Amniotic epithelial cell (primary cell): ENCODE data around the gene TAF15.

Source experiments
- DNase-seq: peaks from one replicate; pipeline ENCODE4 v3.0.0-alpha.2; 2010; ENCODE audit warnings: low read depth

TAF15 gene

DNA sequence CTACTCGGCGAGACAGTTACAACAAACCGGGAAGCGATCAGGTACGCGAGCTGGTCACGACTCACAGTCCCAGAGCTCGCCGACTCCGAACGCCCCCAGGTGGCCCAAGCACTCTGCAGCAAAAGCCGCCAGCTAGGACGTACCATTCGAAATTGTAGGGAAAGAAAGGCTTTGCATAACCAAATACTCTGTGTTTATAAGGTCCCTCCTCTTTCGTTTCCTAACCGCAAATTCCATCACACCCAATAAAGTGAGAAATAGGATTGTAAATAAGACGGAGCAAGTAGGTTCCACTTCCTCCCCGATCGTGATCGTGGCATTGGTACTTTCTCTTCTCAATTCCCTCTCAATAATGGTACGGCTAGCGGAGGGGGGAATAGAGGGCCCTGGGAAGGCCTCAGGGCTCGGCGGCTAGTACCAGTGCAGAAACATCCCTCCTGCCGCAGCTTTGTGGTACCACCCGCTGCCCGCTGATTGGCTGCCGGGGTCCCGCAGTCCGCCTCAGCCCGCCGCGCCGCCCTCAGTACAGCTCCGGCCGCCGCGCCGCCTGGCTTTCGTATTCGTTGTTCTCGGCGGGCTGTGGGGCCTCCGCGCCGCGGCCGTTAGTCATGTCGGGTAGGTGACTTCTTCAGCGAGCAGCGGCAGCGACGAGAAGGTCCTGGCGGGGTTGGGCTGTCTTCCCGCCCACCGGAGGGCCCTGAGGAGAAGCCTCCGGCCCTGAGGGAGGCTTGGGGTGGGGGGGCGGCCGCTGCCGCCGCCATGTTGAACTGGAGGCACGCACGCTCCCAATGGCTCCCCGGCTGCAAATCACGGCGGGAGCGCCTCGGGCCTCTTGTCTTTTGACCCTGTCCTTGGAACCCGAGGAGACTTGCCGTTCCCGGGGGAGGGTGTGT is at the start of gene TAF15:
TSS of gene TAF15 (plus strand) at position 523 of the 893 bp plus-strand sequence. CDS start at position 609, 86 bp downstream.
- DNase-seq: peak; percentile 98

DNA sequence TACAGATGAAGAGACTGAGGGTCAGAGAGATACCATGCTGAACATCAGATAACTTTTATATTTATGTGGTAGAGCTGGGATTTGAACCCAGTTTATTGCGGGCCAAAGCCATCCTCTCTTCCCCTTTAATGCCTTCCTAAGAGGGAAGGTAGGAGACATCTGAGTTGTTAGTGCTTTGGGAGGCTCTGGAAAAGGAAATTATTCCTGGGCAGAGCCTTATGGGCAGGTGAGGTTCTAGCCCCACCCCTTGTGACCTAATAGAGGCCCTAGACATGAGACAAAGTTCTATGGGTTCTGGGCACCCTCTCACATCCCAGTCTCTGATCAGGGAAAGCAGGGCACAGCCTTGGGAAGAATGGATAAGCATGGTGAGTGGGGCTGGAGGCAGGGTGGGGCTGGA is 48.7 kb upstream of the TAF15 start, which contains the start of gene C17orf50:
TSS of gene C17orf50 (plus strand) at position 301 of the 400 bp plus-strand sequence. CDS start at position 356, 55 bp downstream.
- DNase-seq: no peak

DNA sequence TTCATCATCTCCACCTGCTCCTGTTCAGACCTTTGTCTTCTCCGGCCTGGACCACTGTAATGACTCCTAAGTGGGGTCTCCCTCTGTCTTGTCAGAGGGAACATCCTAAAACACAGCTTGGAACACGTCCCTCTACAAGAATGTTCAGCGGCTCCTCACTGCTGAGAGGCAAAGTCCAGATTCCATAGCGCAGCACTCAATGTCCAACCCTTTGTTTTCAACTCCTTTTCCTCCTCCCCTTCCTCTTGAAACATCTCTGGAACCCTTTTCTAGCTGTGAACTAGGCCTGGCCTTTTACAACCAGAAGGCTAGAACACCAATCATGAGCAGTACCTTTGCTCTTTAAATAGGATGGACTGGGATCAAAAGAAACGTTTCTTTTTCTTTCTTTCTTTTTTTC is 47.7 kb upstream of the TAF15 start:
- no peak for DNase-seq

DNA sequence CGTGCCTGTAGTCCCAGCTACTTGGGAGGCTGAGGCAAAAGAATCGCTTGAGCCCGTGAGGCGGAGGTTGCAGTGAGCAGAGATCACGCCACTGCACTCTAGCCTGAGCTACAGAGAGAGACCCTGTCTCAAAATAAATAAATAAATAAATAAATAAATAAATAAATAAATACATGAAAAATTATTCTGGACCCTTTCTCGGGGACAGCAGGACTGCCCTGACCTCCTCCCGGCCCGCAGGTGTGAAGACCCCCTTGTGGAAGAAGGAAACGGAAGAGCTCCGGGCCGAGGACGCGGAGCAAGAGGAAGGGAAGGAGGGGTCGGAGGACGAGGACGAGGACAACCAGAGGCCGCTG is 45.5 kb upstream of the TAF15 start:
- no peak for DNase-seq

DNA sequence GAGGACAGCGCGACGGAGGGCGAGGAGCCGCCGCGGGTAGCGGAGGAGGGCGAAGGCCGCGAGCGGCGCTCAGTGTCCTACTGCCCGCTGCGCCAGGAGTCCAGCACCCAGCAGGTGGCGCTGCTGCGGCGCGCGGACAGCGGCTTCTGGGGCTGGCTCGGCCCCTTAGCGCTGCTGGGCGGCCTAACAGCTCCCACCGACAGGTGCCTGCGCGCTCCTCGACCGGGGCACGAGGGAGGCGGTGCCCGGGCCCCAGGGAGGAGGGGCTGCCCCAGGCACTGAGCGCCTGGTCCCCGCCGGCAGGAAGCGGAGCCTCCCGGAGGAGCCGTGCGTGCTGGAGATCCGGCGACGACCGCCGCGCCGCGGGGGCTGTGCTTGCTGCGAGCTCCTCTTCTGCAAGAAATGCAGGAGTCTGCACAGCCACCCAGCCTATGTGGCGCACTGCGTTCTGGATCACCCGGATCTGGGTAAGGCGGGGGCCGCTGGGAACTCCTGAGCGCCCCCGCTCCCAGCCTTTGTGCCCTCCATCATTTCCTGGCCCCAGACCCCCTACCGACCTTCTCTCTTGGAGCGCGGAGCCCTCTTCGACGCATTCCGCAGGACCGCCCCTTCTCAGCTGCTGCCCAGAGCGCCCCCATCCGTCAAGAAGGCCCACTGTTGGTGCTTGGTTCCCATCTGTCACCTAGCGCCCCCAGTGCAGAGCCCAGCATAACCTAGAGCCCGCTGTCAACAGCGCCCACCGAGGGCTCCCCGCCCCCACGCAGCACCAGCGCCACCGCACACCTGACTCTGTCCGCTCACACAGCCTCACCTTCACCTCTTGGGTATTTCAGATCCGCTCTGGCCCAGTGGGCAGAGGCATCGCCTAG is 44.9 kb upstream of the TAF15 start:
- peak; percentile 70 for DNase-seq

DNA sequence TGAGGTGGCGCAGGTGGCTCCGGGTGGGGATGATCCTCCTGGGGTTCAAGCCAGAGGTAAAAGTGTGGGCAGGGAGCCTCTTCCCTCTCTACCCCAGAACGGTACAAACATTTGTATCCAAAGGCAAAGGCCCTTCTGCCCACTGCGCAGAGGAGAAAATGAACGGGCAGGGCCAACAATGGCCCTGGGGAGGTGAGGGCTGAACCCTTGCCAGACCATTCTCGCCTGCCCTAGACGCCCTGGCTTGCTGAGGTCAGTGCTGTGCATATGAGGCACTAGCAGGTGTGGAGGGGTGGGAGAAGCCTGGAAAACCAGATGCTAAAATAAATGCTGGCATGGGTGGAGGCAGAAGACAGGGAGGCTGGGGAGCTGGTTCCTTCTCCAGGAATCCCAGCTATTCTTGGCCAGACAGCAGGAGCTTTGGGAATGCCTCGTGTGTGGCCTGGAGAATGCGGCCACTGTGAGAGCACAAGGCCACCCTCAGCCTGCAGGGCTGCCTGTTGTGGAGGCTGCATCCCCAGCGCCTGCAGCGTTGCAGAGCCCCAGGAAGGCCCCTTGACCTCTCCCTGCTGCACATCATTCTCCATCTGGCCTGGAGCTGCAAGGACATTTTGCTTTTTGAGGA is 44.1 kb upstream of the TAF15 start:
- no peak for DNase-seq

DNA sequence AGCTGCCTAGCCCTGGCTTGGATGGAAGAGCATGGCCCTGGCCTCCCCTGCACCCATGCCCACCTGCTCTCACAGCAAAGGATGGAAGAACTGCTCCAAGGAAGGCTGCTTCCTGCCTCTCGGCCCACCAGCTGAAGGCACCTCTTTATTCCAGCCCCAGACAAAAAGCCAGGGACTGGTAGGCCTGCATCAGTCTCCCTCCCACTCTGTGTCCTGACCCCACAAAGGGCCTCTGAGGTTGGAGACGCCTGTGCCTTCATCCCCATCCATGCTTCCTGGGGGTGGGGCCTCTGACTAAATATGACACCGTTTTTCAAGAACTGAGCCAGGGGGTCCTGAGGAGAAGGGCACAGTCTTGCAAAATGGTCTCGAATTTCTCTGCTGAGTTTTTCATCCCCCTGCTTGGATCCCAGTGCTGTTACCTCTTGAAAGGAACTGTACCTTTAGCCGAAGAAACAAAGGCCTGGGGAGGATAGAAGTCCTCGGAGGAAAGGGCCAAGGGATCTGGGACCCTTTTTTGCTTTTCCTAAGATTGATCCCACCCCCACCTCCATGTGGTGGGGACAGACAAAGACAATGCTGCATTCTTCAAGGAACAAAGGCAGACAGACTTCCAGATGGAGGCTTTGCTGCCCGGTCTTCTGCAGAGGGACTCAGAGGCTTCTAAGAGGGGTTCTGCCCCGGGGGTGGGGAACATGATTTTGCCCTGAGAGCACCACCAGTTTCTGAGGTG is 43.4 kb upstream of the TAF15 start:
- no peak for DNase-seq

DNA sequence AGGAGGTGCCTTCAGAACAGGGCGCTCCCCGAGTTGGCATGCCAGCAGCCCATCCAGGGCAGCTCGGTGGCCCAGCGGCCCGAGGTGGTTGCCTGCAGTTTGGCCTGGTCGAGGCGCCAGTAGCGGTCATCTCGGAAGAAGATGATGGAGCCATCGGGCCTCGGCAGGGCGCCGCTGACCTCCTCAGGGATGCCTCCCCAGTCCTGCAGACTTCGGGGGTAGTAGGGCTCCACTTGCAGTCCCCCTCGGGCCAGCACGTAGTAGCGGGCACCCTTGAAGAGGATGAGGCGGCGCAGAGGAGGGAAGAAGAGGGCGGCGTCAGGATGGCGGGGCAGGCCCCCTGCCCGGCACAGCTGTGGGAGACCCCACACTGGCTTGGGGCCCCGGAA is 42.8 kb upstream of the TAF15 start:
- no peak for DNase-seq

DNA sequence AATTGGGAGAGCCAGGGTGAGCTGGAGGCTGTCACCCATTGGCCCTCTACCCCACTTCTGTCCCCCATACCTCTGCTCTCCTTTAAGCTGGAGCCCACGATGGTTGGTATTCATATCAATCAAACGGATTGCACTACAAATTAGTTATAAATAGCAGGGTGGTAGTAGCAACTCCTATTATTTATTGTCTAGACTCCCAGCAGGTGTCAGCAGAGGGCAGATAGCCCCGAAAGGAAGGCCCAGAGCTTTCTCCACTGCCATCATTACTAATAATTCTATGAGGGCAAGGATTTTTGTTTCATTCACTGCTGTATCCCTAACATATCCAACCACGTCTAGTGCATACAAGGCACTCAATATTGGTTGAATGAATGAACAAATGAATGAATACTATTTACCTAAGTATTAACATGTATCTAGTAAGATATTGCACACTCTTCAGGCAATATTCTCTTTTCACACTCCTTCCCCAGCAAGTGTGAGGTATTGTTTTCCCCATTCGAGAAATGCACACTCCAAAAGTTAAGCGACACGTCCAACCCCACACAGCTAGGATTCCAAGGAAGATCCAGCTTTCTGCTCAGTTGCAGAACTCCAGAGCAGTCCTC is 42.3 kb upstream of the TAF15 start:
- peak; percentile 38 for DNase-seq

DNA sequence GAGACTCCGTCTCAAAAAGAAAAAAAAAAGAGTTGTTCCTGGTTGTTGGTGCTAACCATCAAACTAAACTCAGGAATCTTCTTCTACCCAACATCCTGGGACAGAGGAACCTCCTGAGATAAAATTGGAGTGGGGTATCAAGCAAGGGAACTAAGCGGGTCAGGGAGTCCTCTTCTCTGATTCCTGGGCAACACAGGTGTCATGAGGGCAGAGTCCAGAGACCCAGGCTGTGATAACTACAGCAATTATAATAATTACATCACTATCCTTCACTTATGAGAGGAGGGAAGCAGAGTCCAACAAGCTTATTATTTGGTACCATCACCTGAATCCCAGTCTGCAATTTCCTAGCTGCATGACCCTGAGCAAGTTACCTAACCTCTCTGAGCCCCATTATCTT is 40.5 kb upstream of the TAF15 start:
- DNase-seq: no peak

DNA sequence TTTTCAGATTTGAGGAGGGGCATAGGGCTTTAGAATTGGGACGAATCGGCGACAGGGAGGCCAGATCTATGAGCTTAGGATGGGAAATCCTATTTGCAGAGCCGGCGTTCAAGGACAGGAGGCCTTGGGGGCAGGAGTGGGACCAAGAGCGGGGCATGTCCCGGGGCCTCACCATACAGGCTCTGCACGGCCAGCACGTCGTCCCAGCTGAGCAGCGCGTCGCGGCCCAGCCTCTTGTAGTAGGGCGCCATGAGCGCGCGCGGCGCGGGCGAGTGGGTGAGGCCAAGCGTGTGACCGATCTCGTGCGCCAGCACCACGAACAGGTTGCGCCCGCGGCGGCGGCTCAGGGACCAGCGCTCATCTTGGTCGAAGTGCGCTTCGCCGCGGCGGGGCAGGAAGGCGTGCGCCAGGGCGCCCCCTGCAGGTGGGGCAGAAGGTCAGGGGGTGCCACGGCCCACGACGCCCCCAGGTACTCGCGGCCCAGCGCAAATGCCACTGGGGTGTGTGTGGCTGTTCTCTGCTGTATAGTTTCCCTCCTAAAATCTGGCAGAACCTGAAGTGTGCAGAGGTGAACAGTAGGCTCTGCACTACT is 39.3 kb upstream of the TAF15 start:
- DNase-seq: no peak

DNA sequence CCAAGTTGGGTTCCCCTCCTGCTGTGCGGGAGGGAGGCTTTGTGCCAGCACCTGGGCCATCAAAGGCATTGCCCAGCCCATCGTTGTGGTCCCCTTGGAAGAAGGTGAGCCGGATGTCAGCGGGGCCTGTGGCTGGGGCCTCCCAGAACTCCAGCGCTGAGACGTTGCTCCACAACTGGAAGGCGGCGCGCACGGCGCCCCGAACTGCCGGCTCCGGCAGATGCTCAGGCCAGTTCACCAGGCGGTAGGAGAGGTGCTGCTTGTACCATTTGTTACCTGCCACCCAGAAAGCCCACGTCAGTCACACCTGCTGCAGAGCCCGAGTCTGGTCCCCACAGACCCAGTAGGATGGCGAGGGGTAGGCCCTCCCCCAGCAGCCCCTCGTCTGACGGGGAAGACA is 36.2 kb upstream of the TAF15 start:
- no peak for DNase-seq

DNA sequence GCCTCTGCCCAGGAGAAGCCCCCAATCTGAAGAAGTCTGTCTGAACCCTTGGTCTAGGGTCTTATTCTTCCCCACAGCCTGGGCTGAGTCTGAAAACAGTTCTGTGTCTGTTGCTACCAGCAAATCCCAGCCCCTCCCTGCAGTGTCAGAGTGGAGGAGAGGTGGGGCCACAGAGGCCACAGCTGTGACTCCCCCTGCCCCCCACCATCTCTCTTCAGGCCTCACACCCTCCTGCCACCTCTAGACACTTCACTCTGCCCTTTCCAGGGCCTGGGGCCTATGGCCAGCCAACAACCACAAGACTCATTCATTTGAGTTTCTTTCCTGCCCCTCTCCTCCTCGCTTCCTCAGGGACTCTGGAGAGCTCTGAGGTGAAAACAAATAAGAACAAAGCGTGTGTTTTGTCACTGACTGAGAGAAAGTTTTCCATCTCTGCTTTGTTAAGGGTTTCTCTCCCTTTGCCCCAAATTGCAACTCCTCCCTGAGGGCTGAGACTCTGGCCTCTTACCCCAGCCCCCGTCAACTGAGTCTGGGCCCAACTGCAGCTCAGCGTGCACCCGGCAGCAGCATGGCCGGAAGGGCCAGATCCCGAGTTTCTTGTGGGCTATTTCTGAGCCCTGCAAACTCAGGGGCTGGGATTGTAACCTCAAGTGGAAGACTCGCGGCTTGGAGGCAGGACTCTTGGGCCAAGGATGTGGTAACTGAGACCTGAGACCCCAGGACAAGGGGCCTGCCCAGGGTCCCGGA is 35.4 kb upstream of the TAF15 start:
- no peak for DNase-seq

DNA sequence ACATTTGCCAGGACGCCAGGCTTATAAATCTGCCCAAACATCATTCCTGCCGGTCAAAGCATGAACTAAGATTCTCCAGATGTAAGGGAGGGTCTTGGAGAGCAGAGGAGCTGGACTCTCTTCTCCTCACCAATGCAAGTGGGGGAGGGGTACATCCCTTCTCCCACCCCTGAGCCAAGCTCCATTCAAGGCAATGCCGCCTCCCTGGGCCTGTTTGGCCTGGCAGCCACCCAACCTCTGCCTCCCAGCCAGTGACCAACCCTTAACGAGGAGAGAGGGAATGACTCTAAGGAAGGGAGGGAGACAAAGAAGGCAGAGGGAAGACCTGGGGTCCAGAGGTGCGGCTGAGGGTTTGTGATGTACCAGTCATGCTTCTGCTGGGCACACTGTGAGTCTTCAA is 34.8 kb upstream of the TAF15 start:
- peak; percentile 82 for DNase-seq

DNA sequence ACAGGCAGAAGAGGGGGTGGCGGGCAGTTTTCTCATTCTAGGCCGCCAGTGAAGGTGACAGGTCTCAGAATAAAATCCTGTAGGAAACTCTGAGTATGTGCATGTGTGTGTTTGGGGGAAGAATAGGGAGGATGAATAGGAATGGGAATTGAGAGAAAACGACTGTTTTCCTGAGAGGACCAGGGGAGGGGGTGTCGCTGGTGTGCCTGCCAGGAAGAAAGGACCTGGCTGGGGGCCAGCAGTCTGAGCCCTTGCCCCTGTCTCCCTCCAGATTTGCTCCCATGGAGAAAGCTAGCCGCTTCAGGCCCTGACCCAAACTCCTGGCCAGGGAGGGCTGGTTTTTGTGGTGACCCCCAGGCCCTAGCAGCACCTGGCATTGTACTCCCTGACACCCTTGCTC is 34.2 kb upstream of the TAF15 start:
- no peak for DNase-seq

DNA sequence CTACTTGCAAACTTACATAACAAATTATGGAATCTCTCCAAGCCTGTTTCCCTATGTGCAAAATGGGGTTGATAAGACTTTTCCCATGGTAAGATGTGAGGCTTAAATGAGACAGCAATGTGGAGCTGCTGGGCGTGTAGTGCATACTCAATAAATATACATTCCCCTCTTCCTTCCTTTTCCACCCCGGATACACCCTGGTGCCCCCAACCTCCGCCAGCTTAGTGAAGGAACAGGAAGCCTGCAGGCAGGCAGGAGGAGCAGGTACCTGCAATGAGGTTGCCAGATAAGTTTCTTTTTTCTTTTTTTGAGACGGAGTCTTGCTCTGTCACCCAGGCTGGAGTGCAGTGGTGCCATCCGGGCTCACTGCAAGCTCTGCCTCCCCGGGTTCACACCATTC is 33.7 kb upstream of the TAF15 start:
- DNase-seq: peak; percentile 46

DNA sequence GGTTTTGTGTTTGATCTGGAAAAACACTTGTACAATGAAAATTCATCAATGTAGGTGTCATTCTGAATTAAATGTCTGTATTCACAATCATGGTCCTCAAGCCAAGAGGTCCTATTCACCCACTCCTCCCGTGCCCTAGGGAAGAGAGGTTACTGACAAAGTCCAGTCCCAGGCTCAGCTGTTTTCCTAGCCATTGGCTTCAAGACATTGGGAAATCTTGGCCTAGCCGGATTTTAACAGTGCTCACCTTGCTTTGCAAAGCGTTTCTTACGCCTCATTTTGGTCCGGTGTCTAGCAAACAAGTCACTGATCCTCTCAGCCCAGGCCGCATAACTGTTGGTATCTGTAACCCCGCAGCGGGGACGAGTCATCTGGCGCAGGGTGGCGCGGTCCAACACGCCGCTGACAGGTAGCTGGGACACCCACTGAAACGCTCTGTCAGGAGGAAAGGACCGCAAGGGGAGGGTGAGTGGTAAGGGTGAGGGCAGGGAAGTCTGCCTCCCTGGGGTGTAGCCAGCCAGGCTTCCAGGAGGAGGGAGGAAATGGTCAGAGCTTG is 30.6 kb upstream of the TAF15 start:
- peak; percentile 66 for DNase-seq

DNA sequence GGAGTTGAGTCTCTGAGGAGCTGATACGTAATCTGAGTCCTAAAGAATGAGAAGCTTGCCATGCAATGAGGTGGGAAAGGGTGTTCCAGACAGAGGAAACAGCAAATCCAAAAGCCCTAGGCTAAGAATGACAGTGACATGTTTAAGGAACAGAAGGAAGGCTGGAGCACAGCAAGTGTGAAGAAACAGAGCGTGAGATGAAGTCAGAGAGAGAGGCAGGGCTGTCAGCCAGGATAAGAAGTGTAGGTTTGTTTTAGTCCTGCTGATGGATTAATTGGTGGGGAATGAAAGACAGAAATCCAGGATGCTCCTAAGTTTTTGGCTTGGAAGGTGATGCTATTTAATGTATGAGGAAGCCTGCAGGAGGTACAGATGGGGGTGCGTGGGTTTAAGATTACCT is 28.3 kb upstream of the TAF15 start:
- no peak for DNase-seq

DNA sequence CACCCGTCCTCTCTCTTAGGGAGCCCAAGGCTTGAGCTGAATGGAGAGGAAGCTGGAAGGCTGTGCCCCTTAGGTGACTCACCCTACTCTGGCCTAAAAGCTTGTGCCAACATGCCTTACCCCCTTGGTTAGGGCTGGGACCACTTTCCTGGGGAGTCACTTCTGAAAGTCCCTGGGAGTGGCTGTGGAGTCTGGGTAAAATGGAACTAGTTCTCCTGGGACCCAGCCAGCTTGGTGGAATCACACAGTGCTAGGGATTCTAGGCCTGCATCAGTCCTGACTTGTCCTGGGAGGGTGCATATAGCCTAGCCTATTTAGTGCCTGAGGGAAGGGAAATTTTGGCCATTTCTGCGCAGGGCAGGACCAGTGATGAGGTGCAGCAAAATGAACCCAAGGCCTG is 24.4 kb upstream of the TAF15 start:
- no peak for DNase-seq

DNA sequence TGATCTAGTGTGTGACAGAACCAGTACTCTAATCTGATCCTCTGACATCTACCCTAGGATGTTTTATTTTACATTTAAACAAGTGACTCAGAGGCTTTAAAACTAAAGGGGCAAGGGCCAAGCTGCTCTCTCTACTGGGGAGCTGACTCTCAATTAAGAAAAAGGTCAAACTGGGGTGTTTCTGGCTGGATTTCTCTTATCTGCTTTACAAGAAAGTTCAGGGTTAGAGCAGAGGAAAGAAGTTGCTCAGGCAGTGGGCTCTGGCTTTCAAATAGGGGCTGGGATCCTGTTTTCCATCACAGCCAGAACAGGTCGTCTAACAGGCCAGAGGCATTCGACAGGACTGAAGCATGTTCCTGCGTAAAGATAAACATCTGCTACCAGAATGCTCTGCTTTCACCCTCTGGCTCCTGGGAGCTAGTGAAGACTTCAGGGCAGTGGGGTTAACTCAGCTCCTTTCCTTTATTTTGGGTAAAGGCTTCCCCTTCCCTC is 22.3 kb upstream of the TAF15 start:
- DNase-seq: peak; percentile 88
